Measurements from ENCODE around the gene DHX29.
"Not testable (repeated sequence)": the region's sequence is repeated elsewhere in the genome, so short reads cannot be mapped to it uniquely, and the experiment has no call there.

Gene DHX29

DNA sequence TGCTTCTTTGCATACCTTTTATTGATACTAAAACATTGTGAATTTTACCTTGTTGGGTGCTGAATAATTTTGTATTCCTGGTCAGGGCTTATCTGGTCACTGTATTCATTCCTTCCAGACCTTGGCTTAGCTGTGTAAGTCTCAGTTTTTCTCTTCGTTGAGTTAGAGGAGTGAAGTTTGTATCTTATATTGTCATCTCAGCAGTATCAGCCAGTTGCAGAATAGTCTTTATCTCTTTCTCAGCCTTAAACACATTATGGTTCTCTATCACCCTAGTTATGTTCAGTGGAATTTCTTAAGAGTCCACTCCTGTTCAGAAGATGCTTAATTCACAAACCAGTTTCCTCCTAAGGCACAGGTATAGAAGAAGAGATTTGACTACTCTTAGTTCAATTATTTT lies 25.5 kb upstream of the DHX29 start:
- Histone ChIP-seq H3K27me3 (ENCODE audit: control insufficient read depth in 1 of 2, insufficient read depth in 2 of 2, low read length in 2 of 2) (no peaks in the 10 kb centered on the region), H3K4me3 (ENCODE audit: low read depth in 1 of 2, low read length in 2 of 2) (no peak overlapping the region), H3K9me3 (ENCODE audit: low read length) (no peaks in the 10 kb centered on the region), H3K4me1 (ENCODE audit: insufficient read depth, low read length) (peaks cover 5% of the 10 kb centered on the region), H3K27ac (ENCODE audit: low read depth, low read length) (no peak overlapping the region), H3K9ac (ENCODE audit: low read length) (no peak overlapping the region), H3K36me3 (ENCODE audit: insufficient read depth, low read length) (peaks cover 8% of the 10 kb centered on the region)

GRCh38 chr5:55331321-55331720 lies 23.8 kb upstream of the DHX29 start:
- H3K36me3 ChIP-seq (ENCODE audit: insufficient read depth, low read length): peaks cover 8% of the 10 kb centered on the region
- H3K9ac ChIP-seq (ENCODE audit: low read length): no peak overlapping the region

DNA sequence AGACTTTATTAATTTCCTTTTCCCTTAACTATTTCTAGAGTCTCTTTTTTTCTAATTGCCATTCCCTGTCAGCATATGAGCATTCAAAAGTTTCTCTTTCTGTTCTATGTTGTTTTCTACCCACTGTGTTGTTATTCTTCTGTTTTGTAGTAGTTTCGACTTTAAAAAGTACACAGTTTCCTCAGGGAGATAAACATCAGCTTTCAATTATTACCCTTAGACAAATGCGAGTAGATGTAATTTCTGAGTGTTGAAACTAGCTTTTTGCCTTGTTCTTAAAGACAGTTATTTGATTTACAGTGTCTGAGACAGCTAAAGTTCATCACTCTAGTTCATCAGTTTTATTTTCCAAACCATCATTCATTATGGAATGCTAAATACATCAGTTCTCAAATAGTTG lies 19.8 kb upstream of the DHX29 start:
- Histone ChIP-seq H3K4me3 (ENCODE audit: low read depth in 1 of 2, low read length in 2 of 2) (no peak overlapping the region), H3K36me3 (ENCODE audit: insufficient read depth, low read length) (peaks cover 8% of the 10 kb centered on the region), H3K4me1 (ENCODE audit: insufficient read depth, low read length) (no peaks in the 10 kb centered on the region), H3K9me3 (ENCODE audit: low read length) (no peaks in the 10 kb centered on the region), H3K27ac (ENCODE audit: low read depth, low read length) (no peak overlapping the region), H3K9ac (ENCODE audit: low read length) (no peak overlapping the region), H3K27me3 (ENCODE audit: control insufficient read depth in 1 of 2, insufficient read depth in 2 of 2, low read length in 2 of 2) (no peaks in the 10 kb centered on the region)

More at GRCh38 chr5:55331321-55331720, 23.8 kb upstream of the DHX29 start:
- H3K4me3 ChIP-seq (ENCODE audit: low read depth in 1 of 2, low read length in 2 of 2): no peak overlapping the region
- no peaks in the 10 kb centered on the region for H3K9me3 ChIP-seq (ENCODE audit: low read length)
- no peaks in the 10 kb centered on the region for H3K27me3 ChIP-seq (ENCODE audit: control insufficient read depth in 1 of 2, insufficient read depth in 2 of 2, low read length in 2 of 2)
- no peak overlapping the region for H3K27ac ChIP-seq (ENCODE audit: low read depth, low read length)
- no peaks in the 10 kb centered on the region for H3K4me1 ChIP-seq (ENCODE audit: insufficient read depth, low read length)

DNA sequence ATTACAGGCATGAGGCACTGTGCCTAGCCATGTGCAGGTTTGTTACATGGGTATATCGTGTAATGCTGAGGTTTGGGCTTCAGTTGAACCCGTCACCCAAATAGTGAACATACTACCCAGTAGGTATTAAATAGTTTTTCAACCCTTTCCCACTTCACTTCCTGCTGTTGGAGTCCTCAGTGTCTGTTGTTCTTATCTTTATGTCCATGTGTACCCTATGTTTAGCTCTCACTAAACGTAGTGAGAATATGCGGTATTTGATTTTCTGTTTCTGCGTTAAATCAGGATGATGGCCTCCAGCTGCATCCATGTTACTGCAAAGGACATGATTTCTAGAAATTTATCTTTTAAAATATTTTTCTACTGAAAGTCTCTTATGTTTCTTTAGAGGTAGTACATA lies 18.1 kb upstream of the DHX29 start:
- no peaks in the 10 kb centered on the region for H3K4me1 ChIP-seq (ENCODE audit: insufficient read depth, low read length)

DNA sequence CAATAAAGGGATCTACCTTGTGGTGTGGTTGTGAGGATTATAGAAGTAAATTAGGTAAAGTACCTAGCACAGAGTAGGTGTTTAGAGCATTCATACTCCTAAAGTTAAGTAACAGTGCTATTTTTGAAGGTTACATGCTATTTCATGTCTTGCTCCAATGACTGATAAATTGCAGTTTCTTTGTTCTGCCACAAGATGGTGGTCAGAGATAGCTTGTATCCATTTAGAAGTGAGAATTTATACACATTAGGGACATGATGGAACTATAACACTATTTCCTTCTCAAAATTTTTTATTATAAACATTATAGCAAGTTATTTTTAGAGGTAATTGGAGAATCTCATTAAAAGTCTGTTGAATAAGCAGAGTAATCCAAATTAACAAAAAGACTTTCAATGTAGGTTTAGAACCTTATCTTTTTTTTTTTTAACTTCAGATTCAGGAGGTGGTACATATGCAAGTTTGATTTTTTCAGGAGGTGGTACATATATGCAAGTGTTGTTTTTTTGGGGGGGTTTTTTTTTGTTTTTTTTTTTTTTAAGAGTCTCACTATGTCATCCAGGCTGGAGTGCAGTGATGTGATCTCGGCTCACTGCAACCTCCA lies 17.4 kb upstream of the DHX29 start:
- no peak overlapping the region for H3K4me3 ChIP-seq (ENCODE audit: low read depth in 1 of 2, low read length in 2 of 2)
- peaks cover 8% of the 10 kb centered on the region for H3K36me3 ChIP-seq (ENCODE audit: insufficient read depth, low read length)
- no peak overlapping the region for H3K9ac ChIP-seq (ENCODE audit: low read length)
- H3K27ac ChIP-seq (ENCODE audit: low read depth, low read length): no peak overlapping the region
- H3K4me1 ChIP-seq (ENCODE audit: insufficient read depth, low read length): peaks cover under 1% of the 10 kb centered on the region
- no peaks in the 10 kb centered on the region for H3K9me3 ChIP-seq (ENCODE audit: low read length)
- H3K27me3 ChIP-seq (ENCODE audit: control insufficient read depth in 1 of 2, insufficient read depth in 2 of 2, low read length in 2 of 2): no peaks in the 10 kb centered on the region

More for the DNA sequence above, 18.1 kb upstream of the DHX29 start:
- no peaks in the 10 kb centered on the region for H3K9me3 ChIP-seq (ENCODE audit: low read length)
- H3K4me3 ChIP-seq (ENCODE audit: low read depth in 1 of 2, low read length in 2 of 2): no peak overlapping the region
- H3K27ac ChIP-seq (ENCODE audit: low read depth, low read length): no peak overlapping the region
- peaks cover 8% of the 10 kb centered on the region for H3K36me3 ChIP-seq (ENCODE audit: insufficient read depth, low read length)
- H3K9ac ChIP-seq (ENCODE audit: low read length): no peak overlapping the region
- no peaks in the 10 kb centered on the region for H3K27me3 ChIP-seq (ENCODE audit: control insufficient read depth in 1 of 2, insufficient read depth in 2 of 2, low read length in 2 of 2)

GRCh38 chr5:55324006-55324405 lies 16.5 kb upstream of the DHX29 start:
- Histone ChIP-seq H3K27ac (ENCODE audit: low read depth, low read length) (no peak overlapping the region), H3K4me3 (ENCODE audit: low read depth in 1 of 2, low read length in 2 of 2) (no peak overlapping the region), H3K9me3 (ENCODE audit: low read length) (no peaks in the 10 kb centered on the region), H3K9ac (ENCODE audit: low read length) (no peak overlapping the region), H3K27me3 (ENCODE audit: control insufficient read depth in 1 of 2, insufficient read depth in 2 of 2, low read length in 2 of 2) (no peaks in the 10 kb centered on the region), H3K4me1 (ENCODE audit: insufficient read depth, low read length) (peaks cover 8% of the 10 kb centered on the region), H3K36me3 (ENCODE audit: insufficient read depth, low read length) (peaks cover 6% of the 10 kb centered on the region)

DNA sequence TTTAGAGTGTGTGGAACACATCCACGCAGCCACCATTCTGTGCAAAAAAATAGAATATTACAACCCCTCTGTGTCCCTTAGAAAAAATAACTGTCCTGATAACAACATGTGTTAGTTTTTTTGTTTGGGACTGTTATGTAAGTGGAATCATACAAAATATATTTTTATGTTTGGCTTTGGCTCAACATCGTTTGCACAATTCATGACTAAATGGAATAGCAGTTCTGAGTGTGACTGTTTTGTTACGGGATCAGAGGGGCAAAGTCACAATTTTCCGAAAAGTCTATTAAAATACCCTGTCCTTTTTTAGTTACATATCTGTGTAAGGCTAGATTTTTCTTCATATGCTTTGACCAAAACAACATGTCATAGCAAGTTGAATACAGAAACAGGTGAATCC lies 13.1 kb upstream of the DHX29 start:
- Histone ChIP-seq H3K9ac (ENCODE audit: low read length) (no peak overlapping the region), H3K9me3 (ENCODE audit: low read length) (no peaks in the 10 kb centered on the region), H3K27me3 (ENCODE audit: control insufficient read depth in 1 of 2, insufficient read depth in 2 of 2, low read length in 2 of 2) (no peaks in the 10 kb centered on the region), H3K27ac (ENCODE audit: low read depth, low read length) (no peak overlapping the region), H3K36me3 (ENCODE audit: insufficient read depth, low read length) (no peaks in the 10 kb centered on the region), H3K4me1 (ENCODE audit: insufficient read depth, low read length) (peaks cover 8% of the 10 kb centered on the region), H3K4me3 (ENCODE audit: low read depth in 1 of 2, low read length in 2 of 2) (no peak overlapping the region)

- Histone ChIP-seq H3K27ac (ENCODE audit: low read depth, low read length) (no peak overlapping the region), H3K9ac (ENCODE audit: low read length) (no peak overlapping the region), H3K36me3 (ENCODE audit: insufficient read depth, low read length) (no peaks in the 10 kb centered on the region), H3K27me3 (ENCODE audit: control insufficient read depth in 1 of 2, insufficient read depth in 2 of 2, low read length in 2 of 2) (no peaks in the 10 kb centered on the region), H3K9me3 (ENCODE audit: low read length) (no peaks in the 10 kb centered on the region), H3K4me1 (ENCODE audit: insufficient read depth, low read length) (peaks cover 8% of the 10 kb centered on the region), H3K4me3 (ENCODE audit: low read depth in 1 of 2, low read length in 2 of 2) (no peak overlapping the region)
Measured at GRCh38 chr5:55319491-55319890, 12.0 kb upstream of the DHX29 start.

DNA sequence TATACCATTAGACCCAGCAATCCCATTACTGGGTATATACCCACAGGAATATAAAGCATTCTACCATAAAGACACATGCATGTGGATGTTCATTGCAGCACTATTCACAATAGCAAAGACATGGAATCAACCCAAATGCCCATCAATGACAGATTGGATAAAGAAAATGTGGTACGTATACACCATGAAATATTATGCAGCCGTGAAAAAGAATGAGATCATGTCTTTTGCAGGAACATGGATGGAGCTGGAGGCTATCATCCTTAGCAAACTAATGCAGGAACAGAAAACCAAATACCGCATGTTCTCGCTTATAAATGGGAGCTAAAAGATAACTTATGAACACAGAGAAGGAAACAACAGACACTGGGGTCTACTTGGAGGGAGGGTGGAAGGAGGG lies 10.7 kb upstream of the DHX29 start:
- not testable (repeated sequence) for H3K36me3 ChIP-seq (ENCODE audit: insufficient read depth, low read length); H3K9me3 ChIP-seq (ENCODE audit: low read length); H3K4me1 ChIP-seq (ENCODE audit: insufficient read depth, low read length); H3K27me3 ChIP-seq (ENCODE audit: control insufficient read depth in 1 of 2, insufficient read depth in 2 of 2, low read length in 2 of 2); H3K27ac ChIP-seq (ENCODE audit: low read depth, low read length); H3K4me3 ChIP-seq (ENCODE audit: low read depth in 1 of 2, low read length in 2 of 2); H3K9ac ChIP-seq (ENCODE audit: low read length)

DNA sequence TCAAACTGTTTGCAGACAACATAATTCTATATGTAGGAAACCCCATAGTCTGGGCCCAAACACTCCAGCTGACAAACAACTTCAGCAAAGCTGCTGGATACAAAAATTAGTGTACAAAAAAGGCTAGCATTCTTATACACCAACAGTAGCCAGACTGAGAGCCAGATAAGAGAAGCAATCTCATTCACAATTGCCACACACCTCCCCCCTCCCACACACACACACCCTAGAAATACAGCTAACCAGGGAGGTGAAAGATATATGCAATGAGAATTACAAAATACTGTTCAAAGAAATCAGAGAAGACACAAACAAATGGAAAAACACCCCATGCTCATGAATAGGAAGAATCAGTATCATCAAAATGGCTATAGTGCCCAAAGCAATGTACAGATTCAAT lies 9.3 kb upstream of the DHX29 start:
- Histone ChIP-seq H3K4me3 (ENCODE audit: low read depth in 1 of 2, low read length in 2 of 2) (no peak overlapping the region), H3K9me3 (ENCODE audit: low read length) (no peaks in the 10 kb centered on the region), H3K27ac (ENCODE audit: low read depth, low read length) (no peak overlapping the region), H3K27me3 (ENCODE audit: control insufficient read depth in 1 of 2, insufficient read depth in 2 of 2, low read length in 2 of 2) (no peaks in the 10 kb centered on the region), H3K9ac (ENCODE audit: low read length) (no peak overlapping the region), H3K4me1 (ENCODE audit: insufficient read depth, low read length) (peaks cover 8% of the 10 kb centered on the region), H3K36me3 (ENCODE audit: insufficient read depth, low read length) (no peaks in the 10 kb centered on the region)

DNA sequence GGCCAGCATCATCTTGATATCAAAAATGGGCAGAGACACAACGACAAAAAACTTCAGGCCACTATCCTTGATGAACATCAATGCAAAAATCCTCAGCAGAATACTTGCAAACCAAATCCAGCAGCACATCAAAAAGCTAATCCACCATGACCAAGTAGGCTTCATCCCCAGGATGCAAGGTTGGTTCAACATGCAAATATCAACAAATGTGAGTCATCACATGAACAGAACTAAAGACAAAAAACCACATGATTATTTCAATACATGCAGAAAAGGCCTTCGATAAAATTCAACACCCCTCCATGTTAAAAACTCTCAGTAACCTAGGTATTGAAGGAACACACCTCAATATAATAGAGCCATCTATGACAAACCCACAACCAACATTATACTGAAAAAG lies 8.8 kb upstream of the DHX29 start:
- H3K4me3 ChIP-seq (ENCODE audit: low read depth in 1 of 2, low read length in 2 of 2): no peak overlapping the region
- no peak overlapping the region for H3K27ac ChIP-seq (ENCODE audit: low read depth, low read length)
- no peak overlapping the region for H3K9ac ChIP-seq (ENCODE audit: low read length)
- H3K4me1 ChIP-seq (ENCODE audit: insufficient read depth, low read length): peaks cover 8% of the 10 kb centered on the region
- H3K9me3 ChIP-seq (ENCODE audit: low read length): no peaks in the 10 kb centered on the region
- H3K27me3 ChIP-seq (ENCODE audit: control insufficient read depth in 1 of 2, insufficient read depth in 2 of 2, low read length in 2 of 2): no peaks in the 10 kb centered on the region
- H3K36me3 ChIP-seq (ENCODE audit: insufficient read depth, low read length): no peaks in the 10 kb centered on the region

DNA sequence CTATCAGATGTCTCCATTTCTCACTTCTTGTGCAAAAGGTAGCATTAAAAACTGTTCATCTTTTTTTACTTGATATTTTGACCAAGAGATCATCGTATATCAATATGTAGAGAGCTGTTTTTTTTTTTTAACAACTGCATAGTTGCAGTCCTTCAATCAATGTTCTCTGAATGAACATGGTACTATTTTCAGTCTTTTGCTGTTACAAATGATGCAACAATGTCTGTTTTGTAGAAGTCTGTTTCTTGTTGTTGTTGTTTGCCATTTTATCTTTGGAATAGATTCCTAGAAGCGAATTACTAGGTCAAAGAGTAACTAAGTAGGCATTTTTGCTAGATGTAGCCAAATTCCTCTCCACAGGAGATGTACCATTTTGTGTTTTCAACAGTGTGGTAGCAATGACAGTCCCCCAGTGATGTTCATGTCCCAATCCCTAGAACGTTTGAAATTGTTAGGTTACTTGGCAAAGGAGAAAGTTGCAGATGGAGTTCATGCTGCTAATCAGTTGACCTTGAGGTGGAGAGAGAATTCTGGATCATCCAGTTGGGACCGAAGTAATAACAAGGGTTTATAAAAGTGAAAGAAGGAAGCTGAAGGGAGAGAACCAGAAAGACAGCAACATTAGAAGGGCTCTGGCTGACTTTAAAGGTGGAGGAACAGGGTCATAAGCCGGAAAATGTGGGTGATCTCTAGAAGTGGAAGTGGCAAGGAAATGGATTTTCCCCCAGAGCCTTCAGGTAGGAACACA lies 6.5 kb upstream of the DHX29 start:
- Histone ChIP-seq H3K4me3 (ENCODE audit: low read depth in 1 of 2, low read length in 2 of 2) (no peak overlapping the region), H3K36me3 (ENCODE audit: insufficient read depth, low read length) (no peaks in the 10 kb centered on the region), H3K9ac (ENCODE audit: low read length) (no peak overlapping the region), H3K4me1 (ENCODE audit: insufficient read depth, low read length) (peaks cover 19% of the 10 kb centered on the region), H3K27me3 (ENCODE audit: control insufficient read depth in 1 of 2, insufficient read depth in 2 of 2, low read length in 2 of 2) (no peaks in the 10 kb centered on the region), H3K27ac (ENCODE audit: low read depth, low read length) (no peak overlapping the region), H3K9me3 (ENCODE audit: low read length) (no peaks in the 10 kb centered on the region)
